WTC11 (cell line): ENCODE measurements around the gene CTNNA3.

ENCODE experiments used
- ATF2 ChIP-seq: sonication (generic); formaldehyde crosslinking; IDR thresholded peaks from 2 replicates; pipeline ENCODE4 v1.8.1; 2022; ENCODE audit warnings: low read depth, missing genetic modification reagents, borderline replicate concordance
- CBFB ChIP-seq: sonication (generic); formaldehyde crosslinking; IDR thresholded peaks from 2 replicates; pipeline ENCODE4 v1.8.1; 2022; ENCODE audit warnings: mild to moderate bottlenecking, low read depth, missing genetic modification reagents
- CREB1 ChIP-seq: sonication (generic); formaldehyde crosslinking; IDR thresholded peaks from 2 replicates; pipeline ENCODE4 v1.8.0; 2023; ENCODE audit warnings: mild to moderate bottlenecking, missing genetic modification reagents
- CTCF ChIP-seq: fragments of 200-600 bp; IDR thresholded peaks from 2 replicates; pipeline ENCODE4 v1.8.0; 2022; ENCODE audit warnings: antibody characterized with exemption
- EMX1 ChIP-seq: fragments of 250-450 bp; sonication (Bioruptor Pico); IDR thresholded peaks from 2 replicates; pipeline ENCODE4 v1.8.0; 2021; ENCODE audit warnings: mild to moderate bottlenecking
- ERG ChIP-seq: fragments of 250-450 bp; sonication (Bioruptor Pico); IDR thresholded peaks from 2 replicates; pipeline ENCODE4 v1.8.0; 2021; ENCODE audit warnings: mild to moderate bottlenecking
- ESRRA ChIP-seq: sonication (generic); formaldehyde crosslinking; IDR thresholded peaks from 2 replicates; pipeline ENCODE4 v1.8.1; 2022; ENCODE audit warnings: mild to moderate bottlenecking, missing genetic modification reagents, borderline replicate concordance
- NR1H2 ChIP-seq: sonication (generic); formaldehyde crosslinking; IDR thresholded peaks from 2 replicates; pipeline ENCODE4 v1.9.0; 2021; ENCODE audit warnings: mild to moderate bottlenecking, moderate library complexity, missing genetic modification reagents
- ZNF121 ChIP-seq: sonication (generic); formaldehyde crosslinking; IDR thresholded peaks from 2 replicates; pipeline ENCODE4 v1.8.0; 2023; ENCODE audit warnings: missing genetic modification reagents
- ZNF281 ChIP-seq: sonication (generic); formaldehyde crosslinking; IDR thresholded peaks from 2 replicates; pipeline ENCODE4 v1.8.0; 2023; ENCODE audit warnings: mild to moderate bottlenecking, missing genetic modification reagents
- ZNF317 ChIP-seq: sonication (generic); formaldehyde crosslinking; IDR thresholded peaks from 2 replicates; pipeline ENCODE4 v1.8.1; 2023; ENCODE audit warnings: low read depth, mild to moderate bottlenecking, moderate library complexity, missing genetic modification reagents, borderline replicate concordance
- ZNF423 ChIP-seq: fragments of 250-450 bp; sonication (Bioruptor Pico); IDR thresholded peaks from 2 replicates; pipeline ENCODE4 v2.1.2; 2022; ENCODE audit warnings: mild to moderate bottlenecking, moderate library complexity
- ZNF671 ChIP-seq: fragments of 250-450 bp; sonication (Bioruptor Pico); IDR thresholded peaks from 2 replicates; pipeline ENCODE4 v1.8.0; 2021; ENCODE audit warnings: mild to moderate bottlenecking

- TF ChIP-seq EMX1 (CRISPR knock-in tag): no peak
- no peak for TF ChIP-seq ZNF121
- TF ChIP-seq ATF2 (CRISPR knock-in tag): no peak
- no peak for TF ChIP-seq ZNF281 (CRISPR knock-in tag)
- TF ChIP-seq CREB1: no peak
- TF ChIP-seq ERG: no peak
- no peak for TF ChIP-seq CTCF
- no peak for TF ChIP-seq NR1H2 (CRISPR knock-in tag)
- TF ChIP-seq ESRRA: no peak
- no peak for TF ChIP-seq ZNF317 (CRISPR knock-in tag)
- TF ChIP-seq ZNF423 (CRISPR knock-in tag): no peak
- TF ChIP-seq CBFB (CRISPR knock-in tag): no peak
- no peak for TF ChIP-seq ZNF671
These were observed 1160.6 kb downstream of the CTNNA3 start for GRCh38 chr10:66535439-66535838.
